Adrenal gland (tissue), 12 donors: ENCODE data around the gene AFF1. TPM values are rescaled to one million over a fixed set of nuclear protein-coding genes. Genes with fewer than 3 reads are reported as not detected.

Source experiments
- DNase-seq, 7 donors: peaks; one replicate each; pipeline ENCODE4 v3.0.0-alpha.2; 2019 to 2020
- H3K27ac ChIP-seq, 5 donors: fragments of 200-600 bp; sonication (generic) in 4 of 5; 1 replicate in 3 of 5; 2 replicates in 2 of 5; pipeline versions ENCODE4 v1.5.1 to v1.8.0; 2016 to 2020; ENCODE audit warnings: mild to moderate bottlenecking in 1 of 5
- H3K27me3 ChIP-seq: fragments of 200-600 bp; 2 replicates; pipeline ENCODE4 v1.8.0; 2021
- H3K36me3 ChIP-seq, 2 donors: fragments of 200-600 bp; replicated peaks in 1 of 2; 1 replicate in 1 of 2; 2 replicates in 1 of 2; pipeline versions ENCODE4 v1.5.1 to v1.8.0; 2018 to 2022
- H3K4me1 ChIP-seq, 2 donors: fragments of 200-600 bp; replicated peaks in 1 of 2; 1 replicate in 1 of 2; 2 replicates in 1 of 2; pipeline versions ENCODE4 v1.5.1 to v1.8.0; 2018 to 2021
- H3K4me3 ChIP-seq, 4 donors: fragments of 200-600 bp; sonication (generic) in 3 of 4; one replicate each; pipeline ENCODE4 v1.5.1; 2016 to 2018
- H3K9me3 ChIP-seq, 3 donors: fragments of 200-600 bp; sonication (generic) in 1 of 3; replicated peaks in 1 of 3; 1 replicate in 2 of 3; 2 replicates in 1 of 3; pipeline versions ENCODE4 v1.5.1 to v1.8.0; 2016 to 2021
- POLR2A ChIP-seq, 2 donors: fragments of 450-650 bp; IDR thresholded peaks; one replicate each; pipeline ENCODE4 v1.6.1; 2017; ENCODE audit warnings: antibody characterized with exemption in 2 of 2, mild to moderate bottlenecking in 2 of 2, moderate library complexity in 1 of 2
- WGBS, 4 donors: extraction: QIAGEN DNeasy Blood & Tissue Kit in 2 of 4; methylation state at CpG; one replicate each; pipeline versions ENCODE4 v1.1.5 to v1.1.7; 2013 to 2017; 5-methylcytosine and 5-hydroxymethylcytosine counted together
- intact Hi-C, 2 donors: fragments of 100-400 bp; cut with DNase I; formaldehyde crosslinking; loops; one replicate each; pipeline versions ENCODE4 v1.14.1 to v1.15.0; 2022 to 2023
- polyA plus RNA-seq, 3 donors: library from polyadenylated mRNA; stranded (reverse); fragments of 200-250 nt in 2 of 3; fragments of 350-450 nt in 1 of 3; fragmentation: Illumina TruSeq in 1 of 3; extraction: RNeasy Lipid Tissue Mini Kit (QIAGEN cat#74804) in 1 of 3; gene quantifications; one replicate each; pipeline ENCODE4 v1.2.3, GENCODE V29; 2013 to 2014
- total RNA-seq, 9 donors: library from RNA; depleted of rRNA in 4 of 9; stranded (reverse); fragments of >200 nt in 4 of 9; fragments of 120-200 nt in 1 of 9; fragmentation: NEBNext Ultra II Directional in 1 of 9; extraction: Animal tissue kit (Norgen Biotek cat#: 25700) in 1 of 9; gene quantifications; one replicate each; pipeline versions ENCODE4 v1.1.0 to v1.2.4, GENCODE V29; 2013 to 2023
- TF ChIP-seq, protein P1 (sequence below), 6 experiments: fragments of 450-650 bp in 4 of 6; fragments of 200-600 bp in 2 of 6; sonication (generic) in 1 of 6; IDR thresholded peaks; 1 replicate in 5 of 6; 2 replicates in 1 of 6; pipeline versions ENCODE4 v1.5.1 to v1.8.0; 2016 to 2021; ENCODE audit warnings: antibody characterized with exemption in 6 of 6, mild to moderate bottlenecking in 2 of 6, moderate library complexity in 1 of 6
- donor health status: healthy with polysubstance abuse.
- donor health status: Bipolar disorder and iron deficiency.
- donor health status: DM: yes; HTN: yes; CAD: no.
- donor health status: DM: no; HTN: no; CAD: no.
- donor health status: DM: no; HTN: no; CAD: no.
- donor health status: DM: yes; HTN: yes; CAD: no.

The AFF1 gene
- total and polyA plus RNA-seq, 12 donors = 9.9 to 109 (median 52.3) TPM

DNA sequence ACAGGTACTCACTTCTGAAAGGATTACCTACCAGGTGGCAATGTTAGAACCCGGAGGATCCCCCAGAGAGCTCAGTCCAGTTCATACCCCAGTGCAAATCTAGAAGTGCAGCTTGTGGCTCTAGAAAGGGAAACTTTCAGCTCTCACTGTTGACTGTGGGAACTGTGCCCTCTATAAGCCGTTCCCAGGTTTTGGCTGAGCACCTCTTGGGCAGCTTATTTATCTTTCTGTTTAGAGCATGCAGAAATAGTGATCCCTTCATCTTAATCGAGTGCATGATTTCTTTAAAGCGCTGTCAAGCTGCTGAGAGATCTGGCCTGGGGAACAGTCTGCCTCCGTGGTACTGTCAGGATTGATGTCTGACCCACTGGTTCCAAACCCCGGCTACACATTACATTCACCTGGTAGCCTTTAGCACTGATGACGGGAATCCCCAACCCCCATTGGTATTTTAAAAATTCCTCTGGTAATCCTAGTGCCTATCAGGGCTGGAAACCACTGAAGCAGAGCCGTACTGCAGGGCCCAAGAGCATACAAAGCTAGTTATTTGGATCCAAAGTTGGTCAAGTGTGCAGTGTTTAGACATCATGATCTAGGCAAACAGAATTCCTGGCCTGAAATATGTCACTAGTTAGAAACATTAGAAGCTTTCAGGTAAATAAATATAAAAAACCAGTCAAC, 182.4 kb downstream of the AFF1 start:
- no peaks in the 10 kb centered on the region for H3K27me3 ChIP-seq
- TF ChIP-seq, protein P1, sequence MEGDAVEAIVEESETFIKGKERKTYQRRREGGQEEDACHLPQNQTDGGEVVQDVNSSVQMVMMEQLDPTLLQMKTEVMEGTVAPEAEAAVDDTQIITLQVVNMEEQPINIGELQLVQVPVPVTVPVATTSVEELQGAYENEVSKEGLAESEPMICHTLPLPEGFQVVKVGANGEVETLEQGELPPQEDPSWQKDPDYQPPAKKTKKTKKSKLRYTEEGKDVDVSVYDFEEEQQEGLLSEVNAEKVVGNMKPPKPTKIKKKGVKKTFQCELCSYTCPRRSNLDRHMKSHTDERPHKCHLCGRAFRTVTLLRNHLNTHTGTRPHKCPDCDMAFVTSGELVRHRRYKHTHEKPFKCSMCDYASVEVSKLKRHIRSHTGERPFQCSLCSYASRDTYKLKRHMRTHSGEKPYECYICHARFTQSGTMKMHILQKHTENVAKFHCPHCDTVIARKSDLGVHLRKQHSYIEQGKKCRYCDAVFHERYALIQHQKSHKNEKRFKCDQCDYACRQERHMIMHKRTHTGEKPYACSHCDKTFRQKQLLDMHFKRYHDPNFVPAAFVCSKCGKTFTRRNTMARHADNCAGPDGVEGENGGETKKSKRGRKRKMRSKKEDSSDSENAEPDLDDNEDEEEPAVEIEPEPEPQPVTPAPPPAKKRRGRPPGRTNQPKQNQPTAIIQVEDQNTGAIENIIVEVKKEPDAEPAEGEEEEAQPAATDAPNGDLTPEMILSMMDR (IDR thresholded peaks at IDR 0.05) = no peak
- TF ChIP-seq POLR2A (IDR thresholded peaks at IDR 0.05) = no peak
- peaks cover 0 to 48% of the 10 kb centered on the region in 2 donors for H3K36me3 ChIP-seq
- peaks cover 0 to 19% of the 10 kb centered on the region in 2 donors for H3K4me1 ChIP-seq
- intact Hi-C loops = no loop called here
- no peaks in the 10 kb centered on the region for H3K9me3 ChIP-seq
- no peak for DNase-seq
- no peak overlapping the region for H3K27ac ChIP-seq
- no peak overlapping the region for H3K4me3 ChIP-seq
- 83 to 86% (median 83%) methylated on average over 7 to 8 of the region's 8 CpGs for WGBS, 4 donors

DNA sequence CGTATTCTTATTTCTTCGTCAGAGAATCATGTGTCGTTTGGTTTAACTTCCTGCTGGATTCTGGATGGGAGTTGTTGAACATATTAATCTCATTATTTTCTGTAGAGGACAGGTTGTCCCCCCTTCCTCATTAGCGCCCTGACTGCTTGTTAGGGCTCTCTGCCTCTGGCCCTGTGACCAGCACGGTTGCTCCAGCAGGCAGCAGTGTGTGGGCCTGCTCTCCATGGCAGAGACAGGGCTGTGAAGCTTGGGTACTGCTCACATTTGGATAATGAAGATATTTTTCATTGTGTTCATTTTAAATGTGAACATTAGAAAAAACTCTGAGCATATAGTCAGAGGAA, 182.9 kb downstream of the AFF1 start:
- Histone ChIP-seq H3K27ac (no peak overlapping the region), H3K4me3 (no peak overlapping the region), H3K4me1 (peaks cover 0 to 25% of the 10 kb centered on the region in 2 donors), H3K36me3 (peaks cover 0 to 43% of the 10 kb centered on the region in 2 donors), H3K27me3 (no peaks in the 10 kb centered on the region), H3K9me3 (no peaks in the 10 kb centered on the region)
- TF ChIP-seq, protein P1 (IDR thresholded peaks at IDR 0.05) = no peak
- intact Hi-C loops = no loop called here
- no peak for DNase-seq
- 85 to 92% (median 90%) methylated on average over 5 of the region's 5 CpGs for WGBS, 4 donors

DNA sequence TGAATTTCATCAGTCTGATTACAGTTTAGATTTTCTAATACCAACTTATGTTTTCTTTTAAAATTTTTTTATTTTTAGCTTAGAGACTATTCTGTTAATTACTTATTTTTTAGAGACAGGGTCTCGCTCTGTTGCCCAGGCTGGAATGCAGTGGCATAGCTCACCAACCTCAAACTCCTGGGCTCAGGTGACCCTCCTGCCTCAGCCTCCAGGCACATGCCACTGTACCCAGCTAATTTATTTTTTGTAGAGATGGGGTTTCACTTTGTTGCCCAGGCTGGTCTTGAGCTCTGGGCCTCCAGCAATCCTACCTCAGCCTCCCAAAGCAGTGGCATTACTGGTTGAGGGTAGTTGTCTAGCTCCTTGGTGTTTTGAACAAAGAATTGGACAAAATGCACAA, 183.6 kb downstream of the AFF1 start:
- H3K27ac ChIP-seq = no peak overlapping the region
- TF ChIP-seq, protein P1 (IDR thresholded peaks at IDR 0.05) = no peak
- TF ChIP-seq POLR2A (IDR thresholded peaks at IDR 0.05) = no peak
- H3K27me3 ChIP-seq = no peaks in the 10 kb centered on the region
- no peak for DNase-seq
- H3K4me3 ChIP-seq = no peak overlapping the region
- peaks cover 0 to 32% of the 10 kb centered on the region in 2 donors for H3K4me1 ChIP-seq
- intact Hi-C loops = no loop called here
- peaks cover 0 to 42% of the 10 kb centered on the region in 2 donors for H3K36me3 ChIP-seq
- no peaks in the 10 kb centered on the region for H3K9me3 ChIP-seq
- 98 to 100% (median 100%) methylated on average over 1 of the region's 1 CpG for WGBS, 4 donors

DNA sequence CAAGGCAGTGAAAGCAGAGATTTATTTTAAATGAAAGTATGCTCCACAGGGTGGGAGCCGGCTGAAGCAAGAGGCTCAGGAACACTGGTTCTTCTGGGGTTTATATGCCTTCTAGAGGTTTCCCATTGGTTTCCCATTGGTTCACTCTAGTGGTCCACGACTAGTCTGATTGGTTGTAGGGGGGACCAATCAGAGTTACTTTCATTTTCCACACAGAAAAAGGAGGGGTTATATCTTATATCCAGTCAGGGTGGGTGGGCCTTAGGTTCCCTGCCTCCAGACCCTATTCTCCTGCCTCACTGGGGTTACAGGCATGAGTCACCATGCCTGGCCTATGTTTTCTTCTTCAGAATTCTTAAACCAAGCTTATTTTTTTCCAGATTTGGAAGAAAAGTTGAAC, 184.0 kb downstream of the AFF1 start:
- H3K27me3 ChIP-seq = no peaks in the 10 kb centered on the region
- 87 to 99% (median 93%) methylated on average over 2 of the region's 2 CpGs for WGBS, 4 donors
- no peak overlapping the region for H3K4me3 ChIP-seq
- peaks cover 0 to 32% of the 10 kb centered on the region in 2 donors for H3K4me1 ChIP-seq
- H3K27ac ChIP-seq = no peak overlapping the region
- H3K9me3 ChIP-seq = no peaks in the 10 kb centered on the region
- peaks cover 0 to 42% of the 10 kb centered on the region in 2 donors for H3K36me3 ChIP-seq
- intact Hi-C loops = no loop called here
- no peak for TF ChIP-seq POLR2A (IDR thresholded peaks at IDR 0.05)
- TF ChIP-seq, protein P1 (IDR thresholded peaks at IDR 0.05) = no peak
- DNase-seq = no peak
